Muscle layer of colon (tissue), 2 donors: ENCODE measurements around the gene SLC24A4.

Experiments used
- H3K27ac ChIP-seq: one replicate; pipeline ENCODE4 v1.7.0; 2013; ENCODE audit warnings: low read depth, mild to moderate bottlenecking, low read length, moderate library complexity
- H3K27me3 ChIP-seq, 2 donors: one replicate each; pipeline ENCODE4 v1.7.0; 2013; ENCODE audit warnings: low read length in 2 of 2, mild to moderate bottlenecking in 2 of 2; ENCODE audit not compliant: insufficient read depth in 2 of 2, control insufficient read depth in 1 of 2
- H3K36me3 ChIP-seq: one replicate; pipeline ENCODE4 v1.7.0; 2013; ENCODE audit warnings: mild to moderate bottlenecking, low read length; ENCODE audit not compliant: insufficient read depth
- H3K4me1 ChIP-seq: one replicate; pipeline ENCODE4 v1.7.0; 2013; ENCODE audit warnings: mild to moderate bottlenecking, low read length; ENCODE audit not compliant: insufficient read depth
- H3K4me3 ChIP-seq, 2 donors: one replicate each; pipeline ENCODE4 v1.7.0; 2013; ENCODE audit warnings: low read length in 2 of 2, low read depth in 1 of 2, mild to moderate bottlenecking in 1 of 2, moderate library complexity in 1 of 2
- H3K9ac ChIP-seq: one replicate; pipeline ENCODE4 v1.7.0; 2013; ENCODE audit warnings: low read length
- H3K9me3 ChIP-seq: one replicate; pipeline ENCODE4 v1.7.0; 2013; ENCODE audit warnings: mild to moderate bottlenecking, low read length
- donor health status: abdominal sarcoma.
- donor health status: Adenocarcinoma of cecum.

The SLC24A4 gene

DNA sequence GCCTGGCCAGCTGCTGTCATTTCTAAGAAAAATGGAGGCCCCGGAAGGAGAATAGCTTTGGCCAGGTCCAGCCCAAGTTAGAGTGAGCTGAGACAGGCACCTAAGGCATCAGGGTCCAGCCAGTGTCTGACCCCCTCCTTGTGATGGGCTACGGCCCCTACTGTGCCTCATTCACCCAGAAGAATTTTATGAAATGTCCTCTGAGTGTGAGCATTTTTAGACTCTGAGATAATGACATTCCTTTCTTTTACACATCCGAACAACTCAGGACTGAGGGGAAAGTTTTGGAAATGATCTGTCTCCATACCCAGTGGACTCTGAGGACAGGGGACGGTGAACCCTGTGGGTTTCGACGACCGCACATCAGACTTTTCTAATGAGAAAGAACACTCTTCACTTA lies 50.4 kb downstream of the SLC24A4 start:
- H3K4me1 ChIP-seq = no peaks in the 10 kb centered on the region
- H3K4me3 ChIP-seq = no peak overlapping the region
- H3K27ac ChIP-seq = no peak overlapping the region
- H3K9ac ChIP-seq = no peak overlapping the region
- H3K36me3 ChIP-seq = no peaks in the 10 kb centered on the region
- H3K27me3 ChIP-seq = no peaks in the 10 kb centered on the region
- no peaks in the 10 kb centered on the region for H3K9me3 ChIP-seq

GRCh38 chr14:92380131-92380530 lies 57.2 kb downstream of the SLC24A4 start:
- H3K27ac ChIP-seq = no peak overlapping the region
- H3K36me3 ChIP-seq = no peaks in the 10 kb centered on the region
- no peaks in the 10 kb centered on the region for H3K4me1 ChIP-seq
- H3K27me3 ChIP-seq = no peaks in the 10 kb centered on the region
- H3K4me3 ChIP-seq = no peak overlapping the region
- no peak overlapping the region for H3K9ac ChIP-seq
- no peaks in the 10 kb centered on the region for H3K9me3 ChIP-seq

GRCh38 chr14:92380582-92380981 lies 57.6 kb downstream of the SLC24A4 start:
- Histone ChIP-seq H3K27ac (no peak overlapping the region), H3K4me1 (no peaks in the 10 kb centered on the region), H3K9me3 (no peaks in the 10 kb centered on the region), H3K27me3 (no peaks in the 10 kb centered on the region), H3K4me3 (no peak overlapping the region), H3K36me3 (no peaks in the 10 kb centered on the region), H3K9ac (no peak overlapping the region)

DNA sequence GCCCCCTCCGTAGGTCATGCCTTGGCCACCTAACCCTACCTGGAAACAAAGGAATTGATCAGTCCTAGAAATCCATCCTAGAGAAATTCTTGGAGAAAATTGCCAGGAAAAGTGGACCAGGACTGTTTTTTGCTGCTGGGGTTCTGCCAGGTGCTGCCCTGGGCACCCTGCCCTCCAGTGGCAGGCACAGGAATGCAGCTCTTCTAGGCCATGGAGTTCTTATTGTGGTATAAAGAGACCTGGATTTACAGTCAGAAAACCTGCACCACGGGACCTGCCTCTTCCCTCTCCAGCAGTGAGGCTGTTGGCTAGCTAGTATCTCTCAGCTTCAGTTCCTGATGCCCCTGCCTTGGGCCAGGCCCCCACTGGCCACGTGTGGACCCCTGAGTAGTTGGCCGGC lies 59.7 kb downstream of the SLC24A4 start:
- Histone ChIP-seq H3K9me3 (no peaks in the 10 kb centered on the region), H3K4me3 (no peak overlapping the region), H3K4me1 (no peaks in the 10 kb centered on the region), H3K36me3 (no peaks in the 10 kb centered on the region), H3K27me3 (no peaks in the 10 kb centered on the region), H3K27ac (no peak overlapping the region), H3K9ac (no peak overlapping the region)

- no peaks in the 10 kb centered on the region for H3K27me3 ChIP-seq
- no peak overlapping the region for H3K9ac ChIP-seq
Observed at GRCh38 chr14:92383805-92384204, 60.8 kb downstream of the SLC24A4 start.

DNA sequence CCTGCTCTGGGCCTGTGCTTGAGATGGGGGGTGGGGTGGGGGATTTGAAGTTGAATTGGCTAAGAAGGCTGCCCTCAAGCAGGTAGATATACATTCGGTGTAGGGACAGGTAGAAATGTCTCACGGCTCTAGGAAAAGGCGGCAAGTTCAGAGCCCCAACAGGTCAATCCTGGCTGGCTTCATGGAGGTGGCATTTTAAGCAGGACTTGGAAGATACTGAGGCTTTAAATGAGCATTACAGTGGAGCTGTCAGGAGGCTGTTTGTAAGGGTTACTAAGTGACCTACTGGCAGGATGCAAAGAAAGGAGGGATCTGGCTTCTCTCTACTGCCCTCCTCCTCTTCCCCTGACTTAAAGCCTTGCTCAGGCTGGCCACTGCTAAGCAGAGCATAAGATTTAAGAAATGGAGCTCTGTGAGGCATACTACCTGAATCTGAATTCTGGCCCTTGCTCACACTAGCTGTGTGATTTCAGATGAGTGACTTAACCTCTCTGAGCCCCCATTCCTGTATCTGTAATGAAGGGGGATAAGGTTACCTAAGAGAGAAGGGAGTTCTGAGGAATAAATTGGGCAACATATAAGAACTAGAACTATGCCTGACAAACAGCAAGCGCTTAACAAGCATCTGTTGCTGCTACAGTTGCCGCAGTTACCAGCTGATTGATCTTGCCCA lies 61.6 kb downstream of the SLC24A4 start:
- Histone ChIP-seq H3K9me3 (no peaks in the 10 kb centered on the region), H3K4me1 (no peaks in the 10 kb centered on the region), H3K36me3 (no peaks in the 10 kb centered on the region), H3K27me3 (no peaks in the 10 kb centered on the region), H3K4me3 (no peak overlapping the region), H3K9ac (no peak overlapping the region), H3K27ac (no peak overlapping the region)

More at GRCh38 chr14:92383805-92384204, 60.8 kb downstream of the SLC24A4 start:
- Histone ChIP-seq H3K36me3 (no peaks in the 10 kb centered on the region), H3K4me1 (no peaks in the 10 kb centered on the region), H3K27ac (no peak overlapping the region), H3K4me3 (no peak overlapping the region), H3K9me3 (no peaks in the 10 kb centered on the region)

GRCh38 chr14:92385561-92385960 lies 62.6 kb downstream of the SLC24A4 start:
- Histone ChIP-seq H3K36me3 (no peaks in the 10 kb centered on the region), H3K9ac (no peak overlapping the region), H3K27me3 (no peaks in the 10 kb centered on the region), H3K4me3 (no peak overlapping the region), H3K4me1 (no peaks in the 10 kb centered on the region), H3K27ac (no peak overlapping the region), H3K9me3 (no peaks in the 10 kb centered on the region)

- no peaks in the 10 kb centered on the region for H3K9me3 ChIP-seq
- no peak overlapping the region for H3K4me3 ChIP-seq
- no peak overlapping the region for H3K27ac ChIP-seq
- H3K9ac ChIP-seq = no peak overlapping the region
- no peaks in the 10 kb centered on the region for H3K27me3 ChIP-seq
- no peaks in the 10 kb centered on the region for H3K36me3 ChIP-seq
- no peaks in the 10 kb centered on the region for H3K4me1 ChIP-seq
Observed at GRCh38 chr14:92386165-92386564, 63.2 kb downstream of the SLC24A4 start.

DNA sequence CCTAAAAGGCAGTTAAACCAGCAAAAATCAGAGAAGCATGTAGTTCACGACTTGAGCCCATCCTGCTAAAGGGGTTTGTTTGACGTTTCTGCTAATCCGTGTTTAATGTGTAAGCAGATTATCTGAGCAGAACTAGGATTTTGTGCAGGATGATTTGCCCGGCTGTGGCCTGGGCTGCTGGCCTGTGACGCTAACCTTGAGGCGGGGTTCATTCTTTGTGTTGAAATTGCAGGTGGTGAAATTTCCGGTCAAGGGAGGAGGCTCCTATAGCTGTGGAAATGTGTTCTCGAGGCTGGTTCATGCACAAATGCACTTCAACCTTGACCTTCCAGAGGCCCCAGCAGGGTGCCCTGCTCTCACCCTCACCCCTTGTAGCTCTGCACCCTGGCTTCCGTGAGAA lies 63.7 kb downstream of the SLC24A4 start:
- Histone ChIP-seq H3K27ac (no peak overlapping the region), H3K4me1 (no peaks in the 10 kb centered on the region), H3K4me3 (no peak overlapping the region)

GRCh38 chr14:92387578-92387977 lies 64.6 kb downstream of the SLC24A4 start:
- Histone ChIP-seq H3K9ac (no peak overlapping the region), H3K27ac (no peak overlapping the region), H3K27me3 (no peaks in the 10 kb centered on the region), H3K4me3 (no peak overlapping the region), H3K36me3 (no peaks in the 10 kb centered on the region), H3K9me3 (no peaks in the 10 kb centered on the region), H3K4me1 (no peaks in the 10 kb centered on the region)

More for the DNA sequence above, 63.7 kb downstream of the SLC24A4 start:
- Histone ChIP-seq H3K36me3 (no peaks in the 10 kb centered on the region), H3K27me3 (no peaks in the 10 kb centered on the region), H3K9ac (no peak overlapping the region), H3K9me3 (no peaks in the 10 kb centered on the region)

GRCh38 chr14:92389598-92390158 lies 66.7 kb downstream of the SLC24A4 start:
- H3K27ac ChIP-seq = no peak overlapping the region
- no peaks in the 10 kb centered on the region for H3K36me3 ChIP-seq
- no peak overlapping the region for H3K4me3 ChIP-seq
- H3K4me1 ChIP-seq = no peaks in the 10 kb centered on the region
- no peaks in the 10 kb centered on the region for H3K9me3 ChIP-seq
- H3K27me3 ChIP-seq = no peaks in the 10 kb centered on the region
- no peak overlapping the region for H3K9ac ChIP-seq

DNA sequence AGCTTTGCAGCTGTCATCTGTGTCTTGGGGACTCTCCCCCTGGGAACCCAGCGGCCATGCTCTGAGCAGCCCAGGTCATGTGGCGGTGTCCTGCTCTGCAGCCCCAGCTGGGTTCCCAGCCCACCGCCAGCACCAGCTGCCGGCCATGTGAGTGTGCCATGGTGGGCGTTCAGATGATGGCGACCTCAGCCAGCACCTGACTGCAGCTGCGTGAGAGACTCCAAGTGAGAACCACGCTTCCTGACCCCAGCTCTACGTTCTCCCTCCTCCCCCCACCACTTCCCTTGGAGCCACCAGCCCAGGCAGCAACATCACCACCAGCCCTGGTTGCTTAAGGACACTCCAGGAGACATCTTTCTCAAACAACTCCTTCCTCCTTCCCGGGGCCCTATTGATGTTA lies 68.8 kb downstream of the SLC24A4 start:
- H3K9me3 ChIP-seq = no peaks in the 10 kb centered on the region
- no peaks in the 10 kb centered on the region for H3K27me3 ChIP-seq
- no peak overlapping the region for H3K4me3 ChIP-seq
- no peaks in the 10 kb centered on the region for H3K36me3 ChIP-seq
- H3K9ac ChIP-seq = no peak overlapping the region
- H3K4me1 ChIP-seq = no peaks in the 10 kb centered on the region
- no peak overlapping the region for H3K27ac ChIP-seq
